MV-4-11 (cell line): Measurements from ENCODE around the gene CNRIP1.

ENCODE experiments used
- DNase-seq: peaks from one replicate; lab custom pipeline; 2025; lab: John Stamatoyannopoulos, UW

The CNRIP1 gene

DNA sequence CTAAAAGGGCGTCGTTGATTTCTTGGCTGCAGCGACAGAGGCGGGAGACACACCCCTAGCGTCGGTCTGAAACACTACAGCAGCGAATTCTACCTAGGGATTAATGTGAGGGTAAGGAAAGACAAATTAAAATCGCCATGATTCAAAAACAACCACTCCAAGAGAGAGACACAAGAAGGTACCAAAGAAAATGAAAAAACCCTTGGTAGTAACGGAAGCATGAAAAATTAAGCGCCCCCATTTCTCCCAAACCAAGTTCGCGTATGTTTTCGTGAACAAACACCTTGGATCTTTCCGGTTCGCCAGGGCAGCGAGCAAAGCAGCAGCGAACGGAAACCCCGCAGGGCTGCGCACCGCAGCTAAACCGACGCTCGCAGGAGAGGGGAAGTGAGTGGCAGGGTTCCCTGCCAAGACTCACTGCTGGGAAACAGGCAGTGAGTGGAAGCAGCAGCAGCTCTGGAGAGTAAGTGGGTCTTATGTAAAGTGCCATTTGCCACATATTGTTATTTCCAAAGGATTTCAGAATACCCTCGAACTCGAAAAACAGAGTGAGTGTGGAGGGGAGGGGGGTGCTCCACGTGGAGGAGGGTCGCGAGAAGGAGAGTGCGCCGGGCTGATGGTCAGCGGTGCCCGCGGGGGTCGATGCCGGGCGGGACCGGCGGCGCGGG is 68.4 kb downstream of the CNRIP1 start:
- DNase-seq: peak; percentile 70

- no peak for DNase-seq
Observed at GRCh38 chr2:68250652-68251186, 69.0 kb downstream of the CNRIP1 start.

DNA sequence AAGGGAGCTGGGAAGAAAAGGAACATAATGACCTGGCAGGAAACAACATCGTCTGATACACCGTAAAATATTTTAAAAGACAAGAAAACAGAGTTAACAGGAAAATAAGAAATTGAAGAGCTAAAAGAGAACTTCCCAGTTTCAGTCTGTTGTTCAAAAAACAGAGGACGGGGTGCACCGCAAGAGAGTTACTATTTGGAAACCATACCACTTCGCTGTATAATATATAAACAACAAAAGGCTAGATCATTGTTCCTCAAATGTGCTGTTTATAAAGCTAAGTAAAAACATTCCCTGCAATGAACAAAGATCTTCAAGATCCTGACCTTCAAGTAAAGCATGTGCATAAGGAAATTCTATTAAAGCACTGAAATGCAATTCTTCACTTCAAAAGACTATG is 69.6 kb downstream of the CNRIP1 start:
- DNase-seq: peak; percentile 68

DNA sequence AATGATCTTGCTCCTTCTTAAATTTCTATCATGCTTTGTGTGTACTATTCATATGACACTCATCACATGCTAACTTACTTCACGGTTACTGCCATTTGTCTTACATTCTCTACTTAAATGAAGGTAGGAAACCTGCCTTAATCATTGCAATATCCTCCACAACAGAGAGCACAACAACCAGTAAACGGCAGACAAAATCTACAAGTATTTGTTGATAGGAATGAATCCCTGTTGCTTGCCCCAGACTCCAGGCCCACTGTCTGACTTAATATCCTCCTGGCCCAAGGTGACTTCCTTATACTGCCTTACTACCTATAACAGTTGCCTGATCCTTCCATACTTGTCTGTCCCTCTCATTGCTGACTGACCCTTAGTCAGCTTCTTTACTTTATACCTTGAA is 70.9 kb downstream of the CNRIP1 start:
- no peak for DNase-seq

- DNase-seq: no peak
Observed at GRCh38 chr2:68248361-68248760, 71.4 kb downstream of the CNRIP1 start.

DNA sequence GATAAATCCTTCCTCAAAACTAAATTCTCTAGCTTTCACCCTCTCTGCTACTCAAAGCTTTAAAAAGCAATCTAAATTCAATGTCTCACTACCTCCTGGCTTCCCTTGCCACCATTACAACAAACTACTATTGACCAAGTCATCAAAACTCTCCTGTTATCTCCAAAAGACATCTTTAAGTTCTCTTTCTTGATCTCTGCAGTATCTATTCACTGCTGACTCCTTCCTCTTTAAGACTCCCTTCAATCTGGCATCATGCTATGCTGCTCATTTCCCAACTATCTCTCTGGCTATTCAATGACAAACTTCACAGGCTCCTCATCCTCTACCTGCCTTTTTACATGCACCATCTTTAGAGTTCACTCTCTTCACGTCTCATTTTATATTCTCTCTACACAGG is 73.4 kb downstream of the CNRIP1 start:
- DNase-seq: peak; percentile 52

DNA sequence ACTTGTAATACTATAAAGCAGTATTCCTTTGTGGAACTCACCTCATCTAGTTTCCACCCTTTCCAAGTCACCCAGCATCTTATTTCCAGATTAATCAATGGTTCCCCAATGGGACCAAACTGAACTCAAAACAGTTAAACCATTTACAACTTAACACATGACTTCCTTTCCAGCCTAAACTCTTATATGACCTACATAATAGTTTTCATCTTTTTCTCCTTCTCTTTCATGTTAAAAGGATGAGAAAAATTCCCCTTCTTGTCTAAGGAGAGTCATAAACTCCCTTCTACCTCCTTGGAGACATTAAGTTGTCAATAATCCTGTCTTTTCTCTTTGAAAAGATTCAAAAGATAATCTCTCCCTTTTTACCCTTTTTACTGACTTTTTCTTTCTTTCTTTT is 74.1 kb downstream of the CNRIP1 start:
- DNase-seq: no peak

- DNase-seq: no peak
Observed at GRCh38 chr2:68245066-68245465, 74.7 kb downstream of the CNRIP1 start.

GRCh38 chr2:68244456-68244855 is 75.3 kb downstream of the CNRIP1 start:
- DNase-seq: no peak
